ENCODE results near the gene P2RY4.
"Not testable (repeated sequence)": the region's sequence is repeated elsewhere in the genome, so short reads cannot be mapped to it uniquely, and the experiment has no call there.

The P2RY4 gene

GRCh38 chrX:70241501-70241900 lies 18.5 kb downstream of the P2RY4 start:
- H3K9me3 ChIP-seq (ENCODE audit: insufficient read depth, low read length) = no peaks in the 10 kb centered on the region
- no peaks in the 10 kb centered on the region for H3K27me3 ChIP-seq (ENCODE audit: insufficient read depth, insufficient read length)
- no peaks in the 10 kb centered on the region for H3K36me3 ChIP-seq (ENCODE audit: insufficient read depth, insufficient read length, low read length)
- H3K9ac ChIP-seq (ENCODE audit: insufficient read length, low read depth) = no peak overlapping the region
- no peaks in the 10 kb centered on the region for H3K4me1 ChIP-seq (ENCODE audit: insufficient read depth, insufficient read length)
- TF ChIP-seq YY1 (IDR thresholded peaks at IDR 0.05; ENCODE audit: insufficient read depth, insufficient read length) = no peak
- no peak for TF ChIP-seq SUZ12 (IDR thresholded peaks at IDR 0.05; ENCODE audit: extremely low read depth, insufficient read depth, insufficient read length)
- TF ChIP-seq ZNF274 (IDR thresholded peaks at IDR 0.05; ENCODE audit: low read depth, low read length) = no peak
- no peak for DNase-seq (ENCODE audit: low read depth, low spot score)
- H3K4me3 ChIP-seq (ENCODE audit: insufficient read length, low read depth) = no peak overlapping the region

GRCh38 chrX:70240751-70241150 lies 19.3 kb downstream of the P2RY4 start:
- Histone ChIP-seq H3K9ac (ENCODE audit: insufficient read length, low read depth) (no peak overlapping the region), H3K4me1 (ENCODE audit: insufficient read depth, insufficient read length) (no peaks in the 10 kb centered on the region), H3K36me3 (ENCODE audit: insufficient read depth, insufficient read length, low read length) (no peaks in the 10 kb centered on the region), H3K27me3 (ENCODE audit: insufficient read depth, insufficient read length) (no peaks in the 10 kb centered on the region), H3K4me3 (ENCODE audit: insufficient read length, low read depth) (no peak overlapping the region), H3K9me3 (ENCODE audit: insufficient read depth, low read length) (no peaks in the 10 kb centered on the region)
- no peak for DNase-seq (ENCODE audit: low read depth, low spot score)
- TF ChIP-seq YY1 (IDR thresholded peaks at IDR 0.05; ENCODE audit: insufficient read depth, insufficient read length) (no peak), ZNF274 (IDR thresholded peaks at IDR 0.05; ENCODE audit: low read depth, low read length) (no peak), SUZ12 (IDR thresholded peaks at IDR 0.05; ENCODE audit: extremely low read depth, insufficient read depth, insufficient read length) (no peak)

GRCh38 chrX:70234355-70234754 lies 25.6 kb downstream of the P2RY4 start, which contains the start of gene AWAT1:
Gene AWAT1 (plus strand): TSS chrX:70234655. CDS start chrX:70234696, 41 bp downstream.
- Histone ChIP-seq H3K36me3 (ENCODE audit: insufficient read depth, insufficient read length, low read length) (no peaks in the 10 kb centered on the region), H3K27me3 (ENCODE audit: insufficient read depth, insufficient read length) (no peaks in the 10 kb centered on the region), H3K9me3 (ENCODE audit: insufficient read depth, low read length) (no peaks in the 10 kb centered on the region), H3K9ac (ENCODE audit: insufficient read length, low read depth) (no peak within 1 kb of the TSS), H3K4me3 (ENCODE audit: insufficient read length, low read depth) (no peak within 1 kb of the TSS), H3K4me1 (ENCODE audit: insufficient read depth, insufficient read length) (no peaks in the 10 kb centered on the region)
- TF ChIP-seq ZNF274 (IDR thresholded peaks at IDR 0.05; ENCODE audit: low read depth, low read length) (no peak), SUZ12 (IDR thresholded peaks at IDR 0.05; ENCODE audit: extremely low read depth, insufficient read depth, insufficient read length) (no peak), YY1 (IDR thresholded peaks at IDR 0.05; ENCODE audit: insufficient read depth, insufficient read length) (no peak)
- DNase-seq (ENCODE audit: low read depth, low spot score) = no peak

GRCh38 chrX:70231666-70232065 lies 28.3 kb downstream of the P2RY4 start:
- Histone ChIP-seq H3K4me3 (ENCODE audit: insufficient read length, low read depth) (no peak overlapping the region), H3K27me3 (ENCODE audit: insufficient read depth, insufficient read length) (no peaks in the 10 kb centered on the region), H3K9ac (ENCODE audit: insufficient read length, low read depth) (no peak overlapping the region), H3K36me3 (ENCODE audit: insufficient read depth, insufficient read length, low read length) (no peaks in the 10 kb centered on the region), H3K4me1 (ENCODE audit: insufficient read depth, insufficient read length) (no peaks in the 10 kb centered on the region), H3K9me3 (ENCODE audit: insufficient read depth, low read length) (no peaks in the 10 kb centered on the region)
- TF ChIP-seq SUZ12 (IDR thresholded peaks at IDR 0.05; ENCODE audit: extremely low read depth, insufficient read depth, insufficient read length) = no peak
- no peak for TF ChIP-seq ZNF274 (IDR thresholded peaks at IDR 0.05; ENCODE audit: low read depth, low read length)
- TF ChIP-seq YY1 (IDR thresholded peaks at IDR 0.05; ENCODE audit: insufficient read depth, insufficient read length) = no peak
- DNase-seq (ENCODE audit: low read depth, low spot score) = no peak

GRCh38 chrX:70226687-70227086 lies 33.3 kb downstream of the P2RY4 start:
- Histone ChIP-seq H3K9me3 (ENCODE audit: insufficient read depth, low read length) (no peaks in the 10 kb centered on the region), H3K9ac (ENCODE audit: insufficient read length, low read depth) (no peak overlapping the region), H3K36me3 (ENCODE audit: insufficient read depth, insufficient read length, low read length) (no peaks in the 10 kb centered on the region), H3K27me3 (ENCODE audit: insufficient read depth, insufficient read length) (no peaks in the 10 kb centered on the region), H3K4me3 (ENCODE audit: insufficient read length, low read depth) (no peak overlapping the region), H3K4me1 (ENCODE audit: insufficient read depth, insufficient read length) (no peaks in the 10 kb centered on the region)
- no peak for TF ChIP-seq SUZ12 (IDR thresholded peaks at IDR 0.05; ENCODE audit: extremely low read depth, insufficient read depth, insufficient read length)
- TF ChIP-seq ZNF274 (IDR thresholded peaks at IDR 0.05; ENCODE audit: low read depth, low read length) = no peak
- TF ChIP-seq YY1 (IDR thresholded peaks at IDR 0.05; ENCODE audit: insufficient read depth, insufficient read length) = no peak
- DNase-seq (ENCODE audit: low read depth, low spot score) = no peak

GRCh38 chrX:70226048-70226447 lies 34.0 kb downstream of the P2RY4 start:
- Histone ChIP-seq H3K36me3 (ENCODE audit: insufficient read depth, insufficient read length, low read length) (no peaks in the 10 kb centered on the region), H3K9ac (ENCODE audit: insufficient read length, low read depth) (no peak overlapping the region), H3K27me3 (ENCODE audit: insufficient read depth, insufficient read length) (no peaks in the 10 kb centered on the region), H3K4me3 (ENCODE audit: insufficient read length, low read depth) (no peak overlapping the region), H3K9me3 (ENCODE audit: insufficient read depth, low read length) (no peaks in the 10 kb centered on the region), H3K4me1 (ENCODE audit: insufficient read depth, insufficient read length) (no peaks in the 10 kb centered on the region)
- no peak for DNase-seq (ENCODE audit: low read depth, low spot score)
- TF ChIP-seq ZNF274 (IDR thresholded peaks at IDR 0.05; ENCODE audit: low read depth, low read length) = no peak
- TF ChIP-seq YY1 (IDR thresholded peaks at IDR 0.05; ENCODE audit: insufficient read depth, insufficient read length) = no peak
- no peak for TF ChIP-seq SUZ12 (IDR thresholded peaks at IDR 0.05; ENCODE audit: extremely low read depth, insufficient read depth, insufficient read length)

GRCh38 chrX:70219938-70220764 lies 39.9 kb downstream of the P2RY4 start:
- DNase-seq (ENCODE audit: low read depth, low spot score) = peak; percentile 8
- no peaks in the 10 kb centered on the region for H3K36me3 ChIP-seq (ENCODE audit: insufficient read depth, insufficient read length, low read length)
- no peak overlapping the region for H3K4me3 ChIP-seq (ENCODE audit: insufficient read length, low read depth)
- no peaks in the 10 kb centered on the region for H3K4me1 ChIP-seq (ENCODE audit: insufficient read depth, insufficient read length)
- H3K9ac ChIP-seq (ENCODE audit: insufficient read length, low read depth) = no peak overlapping the region
- TF ChIP-seq ZNF274 (IDR thresholded peaks at IDR 0.05; ENCODE audit: low read depth, low read length) (no peak), SUZ12 (IDR thresholded peaks at IDR 0.05; ENCODE audit: extremely low read depth, insufficient read depth, insufficient read length) (no peak), YY1 (IDR thresholded peaks at IDR 0.05; ENCODE audit: insufficient read depth, insufficient read length) (no peak)
- peaks cover 12% of the 10 kb centered on the region for H3K9me3 ChIP-seq (ENCODE audit: insufficient read depth, low read length)
- H3K27me3 ChIP-seq (ENCODE audit: insufficient read depth, insufficient read length) = no peaks in the 10 kb centered on the region

GRCh38 chrX:70209570-70209969 lies 50.4 kb downstream of the P2RY4 start:
- H3K4me1 ChIP-seq (ENCODE audit: insufficient read depth, insufficient read length); DNase-seq (ENCODE audit: low read depth, low spot score); H3K9me3 ChIP-seq (ENCODE audit: insufficient read depth, low read length): not testable (repeated sequence)

More at GRCh38 chrX:70209570-70209969, 50.4 kb downstream of the P2RY4 start:
- not testable (repeated sequence) for H3K27me3 ChIP-seq (ENCODE audit: insufficient read depth, insufficient read length); H3K36me3 ChIP-seq (ENCODE audit: insufficient read depth, insufficient read length, low read length); H3K4me3 ChIP-seq (ENCODE audit: insufficient read length, low read depth); H3K9ac ChIP-seq (ENCODE audit: insufficient read length, low read depth)

All from NT2/D1 (cell line).